ENCODE results near the gene SYT5. TPM values are rescaled to one million over a fixed set of nuclear protein-coding genes. Genes with fewer than 3 reads are reported as not detected.

Gene SYT5
- total and polyA plus RNA-seq, 2 experiments from 2014 or later: 0.28 TPM; not detected in 1

DNA sequence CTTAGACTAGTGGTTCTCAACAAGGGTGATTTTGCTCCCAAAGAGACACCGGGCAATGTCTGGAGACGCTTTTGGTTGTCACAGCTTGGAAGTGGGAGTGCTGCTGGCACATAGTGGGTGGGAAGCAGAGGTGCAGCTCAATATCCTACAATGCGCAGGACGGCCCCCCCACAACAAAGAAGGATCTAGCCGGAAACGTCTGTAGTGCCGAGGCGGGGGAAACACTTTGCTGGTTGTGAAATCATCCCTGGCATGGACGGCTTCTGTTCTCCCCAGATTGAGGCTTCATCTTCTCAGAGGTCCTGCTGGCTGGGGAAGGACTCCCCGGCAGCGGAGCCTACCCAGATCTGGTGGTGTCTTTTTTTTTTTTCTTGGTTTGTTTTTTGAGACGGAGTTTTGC is 13.4 kb upstream of the SYT5 start:
- Histone ChIP-seq H3K36me3 (ENCODE audit: low read depth) (no peaks in the 10 kb centered on the region), H3K4me2 (ENCODE audit: unreplicated experiment) (no peak overlapping the region), H3K79me2 (ENCODE audit: insufficient read depth) (no peaks in the 10 kb centered on the region), H3K27me3 (replicated peaks; ENCODE audit: insufficient read depth) (no peaks in the 10 kb centered on the region), H3K27ac (no peak overlapping the region), H3K9me2 (ENCODE audit: insufficient read depth) (no peaks in the 10 kb centered on the region), H3K9me3 (ENCODE audit: low read depth) (no peaks in the 10 kb centered on the region), H2AFZ (no peak overlapping the region), H3K4me1 (ENCODE audit: insufficient read depth) (peaks cover 12% of the 10 kb centered on the region; the same call in 1 of the 2 replicates), H4K20me1 (ENCODE audit: insufficient read depth) (no peaks in the 10 kb centered on the region), H3F3A (ENCODE audit: insufficient read depth) (peaks cover 8% of the 10 kb centered on the region; the same call in 1 of the 2 replicates), H3K9ac (no peak overlapping the region), H3K4me3 (no peak overlapping the region)
- WGBS, 2 experiments (ENCODE audit: low coverage in 1 of 2, low lambda C conversion rate in 2 of 2, missing lambda C conversion rate in 2 of 2): 49 to 56% methylated on average over 12 of the region's 12 CpGs
- no peak for DNase-seq
- in situ Hi-C loops (cut with MboI): no loop called here
- TF ChIP-seq EZH2 (IDR thresholded peaks at IDR 0.05; ENCODE audit: insufficient read depth, poor library complexity, severe bottlenecking): no peak

- in situ Hi-C loops (cut with MboI): no loop called here
Measured at GRCh38 chr19:55189403-55189835, 9.3 kb upstream of the SYT5 start.

DNA sequence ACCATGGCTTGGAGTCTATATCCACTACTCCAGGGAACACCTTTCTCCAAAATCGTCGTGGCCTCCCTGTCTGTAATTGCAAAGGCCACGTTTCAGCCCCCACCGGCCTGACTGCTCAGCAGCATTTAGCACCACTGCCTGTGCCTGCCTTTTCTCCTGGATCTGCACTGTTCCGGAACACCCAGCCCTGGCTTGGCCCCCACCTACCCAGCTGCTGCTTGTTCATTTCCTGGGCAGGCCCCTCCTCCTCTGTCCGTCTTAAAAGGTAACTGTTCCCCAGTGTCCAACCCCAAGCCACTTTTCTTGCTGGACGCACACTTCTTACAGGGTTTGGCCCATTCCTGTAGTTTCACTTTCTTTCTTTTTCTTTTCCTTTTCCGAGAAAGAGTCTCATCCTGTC is 8.5 kb upstream of the SYT5 start:
- H3K9me2 ChIP-seq (ENCODE audit: insufficient read depth): no peaks in the 10 kb centered on the region
- TF ChIP-seq EZH2 (IDR thresholded peaks at IDR 0.05; ENCODE audit: insufficient read depth, poor library complexity, severe bottlenecking): no peak
- TF ChIP-seq EZH2phosphoT487 (IDR thresholded peaks at IDR 0.05; ENCODE audit: insufficient read depth, low read depth): no peak
- H4K20me1 ChIP-seq (ENCODE audit: insufficient read depth): no peaks in the 10 kb centered on the region
- no peak overlapping the region for H3K4me3 ChIP-seq
- peak overlapping the region; percentile 72 for H3K9ac ChIP-seq
- no peak for DNase-seq
- H3K36me3 ChIP-seq (ENCODE audit: low read depth): no peaks in the 10 kb centered on the region
- no peak overlapping the region for H3K4me2 ChIP-seq (ENCODE audit: unreplicated experiment)
- in situ Hi-C loops (cut with MboI): no loop called here
- no peaks in the 10 kb centered on the region for H3K79me2 ChIP-seq (ENCODE audit: insufficient read depth)
- H3K27ac ChIP-seq: peak overlapping the region; percentile 89
- H3F3A ChIP-seq (ENCODE audit: insufficient read depth): peaks cover 8% of the 10 kb centered on the region; the same call in 1 of the 2 replicates
- no peaks in the 10 kb centered on the region for H3K27me3 ChIP-seq (replicated peaks; ENCODE audit: insufficient read depth)
- 0 out of 2 replicates have a peak overlapping the region, but pooled peaks have one; percentile 27 for H2AFZ ChIP-seq
- H3K4me1 ChIP-seq (ENCODE audit: insufficient read depth): peaks cover 12% of the 10 kb centered on the region; the same call in 1 of the 2 replicates
- no peaks in the 10 kb centered on the region for H3K9me3 ChIP-seq (ENCODE audit: low read depth)
- 55% methylated on average over 8 of the region's 8 CpGs for WGBS, 2 experiments (ENCODE audit: low coverage in 1 of 2, low lambda C conversion rate in 2 of 2, missing lambda C conversion rate in 2 of 2)

More at GRCh38 chr19:55189403-55189835, 9.3 kb upstream of the SYT5 start:
- H3K36me3 ChIP-seq (ENCODE audit: low read depth): no peaks in the 10 kb centered on the region
- WGBS, 2 experiments (ENCODE audit: low coverage in 1 of 2, low lambda C conversion rate in 2 of 2, missing lambda C conversion rate in 2 of 2): 20 to 25% methylated on average over 15 of the region's 15 CpGs
- no peaks in the 10 kb centered on the region for H3K9me2 ChIP-seq (ENCODE audit: insufficient read depth)
- H2AFZ ChIP-seq: peak overlapping the region; percentile 27; the same call in 1 of the 2 replicates
- H3K4me3 ChIP-seq: no peak overlapping the region
- no peak for TF ChIP-seq EZH2phosphoT487 (IDR thresholded peaks at IDR 0.05; ENCODE audit: insufficient read depth, low read depth)
- TF ChIP-seq EZH2 (IDR thresholded peaks at IDR 0.05; ENCODE audit: insufficient read depth, poor library complexity, severe bottlenecking): no peak
- no peaks in the 10 kb centered on the region for H4K20me1 ChIP-seq (ENCODE audit: insufficient read depth)
- H3K4me1 ChIP-seq (ENCODE audit: insufficient read depth): peaks cover 12% of the 10 kb centered on the region; the same call in 1 of the 2 replicates
- H3K27me3 ChIP-seq (replicated peaks; ENCODE audit: insufficient read depth): no peaks in the 10 kb centered on the region
- H3K79me2 ChIP-seq (ENCODE audit: insufficient read depth): no peaks in the 10 kb centered on the region
- peak overlapping the region; percentile 40 for H3K4me2 ChIP-seq (ENCODE audit: unreplicated experiment)
- no peaks in the 10 kb centered on the region for H3K9me3 ChIP-seq (ENCODE audit: low read depth)
- peak overlapping the region; percentile 72 for H3K9ac ChIP-seq
- H3K27ac ChIP-seq: peak overlapping the region; percentile 89
- peaks cover 8% of the 10 kb centered on the region; the same call in 1 of the 2 replicates for H3F3A ChIP-seq (ENCODE audit: insufficient read depth)
- DNase-seq: peak; percentile 97

GRCh38 chr19:55186080-55186479 is 6.0 kb upstream of the SYT5 start:
- Histone ChIP-seq H3K4me1 (ENCODE audit: insufficient read depth) (peaks cover 12% of the 10 kb centered on the region; the same call in 1 of the 2 replicates), H3K27me3 (replicated peaks; ENCODE audit: insufficient read depth) (no peaks in the 10 kb centered on the region), H2AFZ (no peak overlapping the region), H3K79me2 (ENCODE audit: insufficient read depth) (no peaks in the 10 kb centered on the region), H3K9me3 (ENCODE audit: low read depth) (no peaks in the 10 kb centered on the region), H3K27ac (no peak overlapping the region), H3K9me2 (ENCODE audit: insufficient read depth) (no peaks in the 10 kb centered on the region), H3K4me2 (ENCODE audit: unreplicated experiment) (no peak overlapping the region), H4K20me1 (ENCODE audit: insufficient read depth) (no peaks in the 10 kb centered on the region), H3K4me3 (no peak overlapping the region), H3F3A (ENCODE audit: insufficient read depth) (peaks cover 8% of the 10 kb centered on the region; the same call in 1 of the 2 replicates), H3K36me3 (ENCODE audit: low read depth) (no peaks in the 10 kb centered on the region), H3K9ac (no peak overlapping the region)
- 35 to 39% methylated on average over 11 to 12 of the region's 12 CpGs for WGBS, 2 experiments (ENCODE audit: low coverage in 1 of 2, low lambda C conversion rate in 2 of 2, missing lambda C conversion rate in 2 of 2)
- in situ Hi-C loops (cut with MboI): no loop called here
- TF ChIP-seq EZH2phosphoT487 (IDR thresholded peaks at IDR 0.05; ENCODE audit: insufficient read depth, low read depth) (no peak), EZH2 (IDR thresholded peaks at IDR 0.05; ENCODE audit: insufficient read depth, poor library complexity, severe bottlenecking) (no peak)
- DNase-seq: no peak

All from GM23248 (cell line).